ENCODE data around the gene KCNMA1.

DNA sequence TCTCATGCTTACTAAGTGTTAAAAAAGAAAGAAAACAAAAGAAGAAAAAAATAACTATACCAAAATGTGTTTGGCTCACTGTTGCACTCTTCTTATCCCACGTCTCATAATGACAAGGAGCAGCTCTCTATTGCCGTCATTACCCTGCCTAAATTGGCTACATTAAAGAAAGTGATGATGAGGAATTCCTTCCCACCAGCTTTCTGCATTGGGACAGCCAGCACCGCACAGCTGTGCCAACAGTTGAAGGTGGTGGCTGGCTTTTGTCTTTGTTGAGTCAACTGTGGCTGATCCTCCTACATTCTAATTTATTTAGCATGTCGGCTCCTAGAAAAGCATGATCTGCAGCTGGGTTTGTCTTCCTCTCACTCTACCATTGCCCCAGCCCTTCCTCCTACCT is 751.8 kb downstream of the KCNMA1 start:
- TF ChIP-seq, protein P1, sequence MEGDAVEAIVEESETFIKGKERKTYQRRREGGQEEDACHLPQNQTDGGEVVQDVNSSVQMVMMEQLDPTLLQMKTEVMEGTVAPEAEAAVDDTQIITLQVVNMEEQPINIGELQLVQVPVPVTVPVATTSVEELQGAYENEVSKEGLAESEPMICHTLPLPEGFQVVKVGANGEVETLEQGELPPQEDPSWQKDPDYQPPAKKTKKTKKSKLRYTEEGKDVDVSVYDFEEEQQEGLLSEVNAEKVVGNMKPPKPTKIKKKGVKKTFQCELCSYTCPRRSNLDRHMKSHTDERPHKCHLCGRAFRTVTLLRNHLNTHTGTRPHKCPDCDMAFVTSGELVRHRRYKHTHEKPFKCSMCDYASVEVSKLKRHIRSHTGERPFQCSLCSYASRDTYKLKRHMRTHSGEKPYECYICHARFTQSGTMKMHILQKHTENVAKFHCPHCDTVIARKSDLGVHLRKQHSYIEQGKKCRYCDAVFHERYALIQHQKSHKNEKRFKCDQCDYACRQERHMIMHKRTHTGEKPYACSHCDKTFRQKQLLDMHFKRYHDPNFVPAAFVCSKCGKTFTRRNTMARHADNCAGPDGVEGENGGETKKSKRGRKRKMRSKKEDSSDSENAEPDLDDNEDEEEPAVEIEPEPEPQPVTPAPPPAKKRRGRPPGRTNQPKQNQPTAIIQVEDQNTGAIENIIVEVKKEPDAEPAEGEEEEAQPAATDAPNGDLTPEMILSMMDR (IDR thresholded peaks at IDR 0.05), result no peak
- TF ChIP-seq POLR2A (IDR thresholded peaks at IDR 0.05), result no peak
